Measurements from ENCODE around the gene P2RY2. TPM values are rescaled to one million over a fixed set of nuclear protein-coding genes. Genes with fewer than 3 reads are reported as not detected.

P2RY2 gene
- total and polyA plus RNA-seq, 9 of the 15 experiments (the other 6 are each of a cell fraction or from before 2014, with no cell fraction given): not detected

DNA sequence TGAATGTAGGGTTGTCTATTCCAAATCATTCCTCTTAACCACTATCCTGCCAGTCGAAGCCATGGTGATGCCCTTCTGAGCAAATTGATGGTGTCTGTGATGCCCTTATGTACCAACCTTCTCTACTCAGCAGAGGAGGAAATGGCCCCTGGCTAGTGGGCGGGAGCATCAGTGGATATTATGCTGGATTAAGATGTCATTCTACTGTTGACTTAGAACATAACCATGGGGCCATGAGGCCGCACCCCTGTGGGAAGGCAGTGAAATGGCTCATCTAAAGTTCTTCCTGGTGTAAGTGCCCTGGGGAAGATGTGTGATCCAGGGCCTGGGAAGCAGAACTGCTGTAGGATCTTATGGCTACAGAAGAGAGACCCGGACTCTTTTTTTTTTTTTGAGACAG lies 20.7 kb upstream of the P2RY2 start:
- in situ Hi-C loops (cut with MboI): no loop called here
- intact Hi-C loops (cut with micrococcal nuclease): no loop called here
- CTCF ChIA-PET (ENCODE audit: low intra/inter-chr PET ratio): no interaction called here
- DNase-seq (ENCODE audit: extremely low read depth in 1 of 4, low spot score in 3 of 4): no peak
- Histone ChIP-seq H4K20me1 (replicated peaks; ENCODE audit: control insufficient read depth, insufficient read depth, low read length) (0 out of 2 replicates have a peak, but pooled peaks cover under 1% of the 10 kb centered on the region), H3K27me3 (ENCODE audit: control insufficient read depth in 2 of 2, insufficient read depth in 2 of 2, low read length in 2 of 2) (peaks cover 21 to 44% of the 10 kb centered on the region in 2 experiments), H3K4me2 (ENCODE audit: insufficient read depth, low read length) (no peak overlapping the region), H3K27ac (ENCODE audit: extremely low read depth, low read depth, low read length) (no peak overlapping the region), H3K9me1 (ENCODE audit: control insufficient read depth, insufficient read depth, low read length) (no peaks in the 10 kb centered on the region), H3K9ac (ENCODE audit: insufficient read depth in 1 of 2, low read depth in 2 of 2, low read length in 2 of 2) (no peak overlapping the region), H2AFZ (ENCODE audit: low read depth, low read length) (no peak overlapping the region), H3K4me3 (no peak overlapping the region), H3K36me3 (ENCODE audit: control insufficient read depth, insufficient read depth, low read length) (no peaks in the 10 kb centered on the region), H3K9me3 (replicated peaks; ENCODE audit: control insufficient read depth, insufficient read depth, low read depth, low read length) (no peaks in the 10 kb centered on the region), H3K4me1 (replicated peaks in 1 of 2; ENCODE audit: control insufficient read depth in 2 of 2, insufficient read depth in 2 of 2, low read length in 2 of 2) (peaks cover 9 to 10% of the 10 kb centered on the region in 2 experiments; a peak in 4 of 5 replicates), H3K79me2 (ENCODE audit: control insufficient read depth, insufficient read depth, low read length) (no peaks in the 10 kb centered on the region)
- no TSS peak for BruUV-seq (replicated peaks)
- no peak for FAIRE-seq
- no peak for ATAC-seq
- POLR2A ChIA-PET: interaction anchor here (0.6 kb wide), 1 partner anchor 14 kb away, joined by 5 read pairs; no protein-coding TSS in a partner anchor
- 8% methylated on average over 3 of the region's 4 CpGs for WGBS (ENCODE audit: insufficient coverage, low coverage, missing lambda C conversion rate)
- TF ChIP-seq, protein P1, sequence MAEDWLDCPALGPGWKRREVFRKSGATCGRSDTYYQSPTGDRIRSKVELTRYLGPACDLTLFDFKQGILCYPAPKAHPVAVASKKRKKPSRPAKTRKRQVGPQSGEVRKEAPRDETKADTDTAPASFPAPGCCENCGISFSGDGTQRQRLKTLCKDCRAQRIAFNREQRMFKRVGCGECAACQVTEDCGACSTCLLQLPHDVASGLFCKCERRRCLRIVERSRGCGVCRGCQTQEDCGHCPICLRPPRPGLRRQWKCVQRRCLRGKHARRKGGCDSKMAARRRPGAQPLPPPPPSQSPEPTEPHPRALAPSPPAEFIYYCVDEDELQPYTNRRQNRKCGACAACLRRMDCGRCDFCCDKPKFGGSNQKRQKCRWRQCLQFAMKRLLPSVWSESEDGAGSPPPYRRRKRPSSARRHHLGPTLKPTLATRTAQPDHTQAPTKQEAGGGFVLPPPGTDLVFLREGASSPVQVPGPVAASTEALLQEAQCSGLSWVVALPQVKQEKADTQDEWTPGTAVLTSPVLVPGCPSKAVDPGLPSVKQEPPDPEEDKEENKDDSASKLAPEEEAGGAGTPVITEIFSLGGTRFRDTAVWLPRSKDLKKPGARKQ (CRISPR knock-in tag; IDR thresholded peaks at IDR 0.05): no peak
- no peak for TF ChIP-seq ZNF311 (CRISPR knock-in tag; IDR thresholded peaks at IDR 0.05)
- no peak for TF ChIP-seq ZNF217 (CRISPR knock-in tag; IDR thresholded peaks at IDR 0.05)
- TF ChIP-seq ZKSCAN8 (CRISPR knock-in tag; IDR thresholded peaks at IDR 0.05): no peak
- no peak for TF ChIP-seq NFYB (IDR thresholded peaks at IDR 0.05; ENCODE audit: extremely low read depth, insufficient read length)
- TF ChIP-seq, protein P2, sequence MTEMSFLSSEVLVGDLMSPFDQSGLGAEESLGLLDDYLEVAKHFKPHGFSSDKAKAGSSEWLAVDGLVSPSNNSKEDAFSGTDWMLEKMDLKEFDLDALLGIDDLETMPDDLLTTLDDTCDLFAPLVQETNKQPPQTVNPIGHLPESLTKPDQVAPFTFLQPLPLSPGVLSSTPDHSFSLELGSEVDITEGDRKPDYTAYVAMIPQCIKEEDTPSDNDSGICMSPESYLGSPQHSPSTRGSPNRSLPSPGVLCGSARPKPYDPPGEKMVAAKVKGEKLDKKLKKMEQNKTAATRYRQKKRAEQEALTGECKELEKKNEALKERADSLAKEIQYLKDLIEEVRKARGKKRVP (CRISPR knock-in tag; IDR thresholded peaks at IDR 0.05): no peak
- TF ChIP-seq CBX5 (IDR thresholded peaks at IDR 0.05; ENCODE audit: borderline replicate concordance, low read depth): no peak
- TF ChIP-seq PRPF4 (IDR thresholded peaks at IDR 0.05; ENCODE audit: insufficient read depth, low read depth, low read length, poor library complexity, severe bottlenecking): no peak
- TF ChIP-seq NR2C2 (CRISPR knock-in tag; IDR thresholded peaks at IDR 0.05): no peak
- TF ChIP-seq NR2C2 (tag; IDR thresholded peaks at IDR 0.05): no peak
- TF ChIP-seq, protein P3, sequence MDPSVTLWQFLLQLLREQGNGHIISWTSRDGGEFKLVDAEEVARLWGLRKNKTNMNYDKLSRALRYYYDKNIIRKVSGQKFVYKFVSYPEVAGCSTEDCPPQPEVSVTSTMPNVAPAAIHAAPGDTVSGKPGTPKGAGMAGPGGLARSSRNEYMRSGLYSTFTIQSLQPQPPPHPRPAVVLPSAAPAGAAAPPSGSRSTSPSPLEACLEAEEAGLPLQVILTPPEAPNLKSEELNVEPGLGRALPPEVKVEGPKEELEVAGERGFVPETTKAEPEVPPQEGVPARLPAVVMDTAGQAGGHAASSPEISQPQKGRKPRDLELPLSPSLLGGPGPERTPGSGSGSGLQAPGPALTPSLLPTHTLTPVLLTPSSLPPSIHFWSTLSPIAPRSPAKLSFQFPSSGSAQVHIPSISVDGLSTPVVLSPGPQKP (CRISPR knock-in tag; IDR thresholded peaks at IDR 0.05): no peak
- TF ChIP-seq ZNF324 (CRISPR knock-in tag; IDR thresholded peaks at IDR 0.05): no peak
- no peak for TF ChIP-seq MIER1 (IDR thresholded peaks at IDR 0.05; ENCODE audit: low read depth)
- TF ChIP-seq, protein P4, sequence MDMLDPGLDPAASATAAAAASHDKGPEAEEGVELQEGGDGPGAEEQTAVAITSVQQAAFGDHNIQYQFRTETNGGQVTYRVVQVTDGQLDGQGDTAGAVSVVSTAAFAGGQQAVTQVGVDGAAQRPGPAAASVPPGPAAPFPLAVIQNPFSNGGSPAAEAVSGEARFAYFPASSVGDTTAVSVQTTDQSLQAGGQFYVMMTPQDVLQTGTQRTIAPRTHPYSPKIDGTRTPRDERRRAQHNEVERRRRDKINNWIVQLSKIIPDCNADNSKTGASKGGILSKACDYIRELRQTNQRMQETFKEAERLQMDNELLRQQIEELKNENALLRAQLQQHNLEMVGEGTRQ (CRISPR knock-in tag; IDR thresholded peaks at IDR 0.05): no peak
- no peak for TF ChIP-seq RFX7 (CRISPR knock-in tag; IDR thresholded peaks at IDR 0.05)
- TF ChIP-seq MTA2 (IDR thresholded peaks at IDR 0.05; ENCODE audit: low read depth): no peak

Measured in K562 (cell line).